HG03025 (cell line): ENCODE data around the gene PAPLN.
"Not testable (repeated sequence)": the region's sequence is repeated elsewhere in the genome, so short reads cannot be mapped to it uniquely, and the experiment has no call there.

Experiments used
- ATAC-seq: cut with Tn5 transposase; IDR thresholded peaks from one replicate; pipeline ENCODE4 v1.9.1; 2021; ENCODE audit warnings: mild to moderate bottlenecking, moderate library complexity; ENCODE audit not compliant: unreplicated experiment, low FRiP score

The PAPLN gene

DNA sequence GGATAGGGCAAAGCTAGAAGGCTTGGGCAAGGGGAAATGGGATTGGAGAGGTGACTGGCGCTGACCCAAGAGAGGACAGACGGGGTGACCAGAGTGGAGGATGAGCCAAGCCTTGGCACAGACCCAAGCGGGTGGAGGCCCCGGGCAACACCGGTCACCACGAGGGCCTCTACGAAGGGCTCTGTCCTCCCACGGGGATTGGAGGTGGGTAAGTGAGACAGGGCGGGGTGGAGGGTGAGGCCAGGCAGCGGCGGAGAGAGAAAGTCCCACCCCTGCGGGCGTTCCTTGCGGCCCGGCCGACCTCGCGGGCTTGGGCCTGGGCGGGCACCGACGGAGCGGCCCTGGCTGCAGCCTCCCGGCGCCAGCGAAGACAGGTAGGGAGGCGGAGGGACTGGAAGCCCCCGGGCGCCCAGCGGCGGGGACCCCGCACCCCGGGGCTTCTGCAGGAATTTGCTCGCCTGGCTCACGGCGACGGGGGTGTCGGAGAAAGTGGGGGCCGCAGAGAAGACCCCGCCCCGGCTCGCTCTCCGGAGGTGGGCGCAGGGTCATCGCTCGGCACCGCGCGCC lies at the start of gene PAPLN:
Gene PAPLN, plus strand, starts transcription at position 288 of the 567 bp plus-strand sequence. CDS start 2,273 bp downstream, outside the sequence.
- no peak for ATAC-seq

DNA sequence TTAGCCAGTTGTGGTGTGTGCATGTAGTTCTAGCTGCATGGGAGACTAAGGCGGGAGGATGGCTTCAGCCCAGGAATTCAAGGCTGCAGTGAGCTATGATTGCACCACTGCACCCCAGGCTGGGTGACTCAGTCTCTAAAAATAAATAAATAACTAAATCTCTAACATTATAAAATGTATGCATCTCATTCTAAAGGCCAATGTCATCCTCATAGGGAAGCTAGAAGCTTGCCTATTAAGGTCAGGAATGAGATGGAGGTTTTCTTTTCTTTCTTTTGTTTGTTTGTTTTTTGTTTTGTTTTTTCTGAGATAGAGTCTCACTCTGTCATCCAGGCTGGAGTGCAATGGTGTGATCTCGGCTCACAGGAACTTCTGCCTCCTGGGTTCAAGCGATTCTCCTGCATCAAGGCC lies 48.8 kb upstream of the PAPLN start:
- no peak for ATAC-seq

DNA sequence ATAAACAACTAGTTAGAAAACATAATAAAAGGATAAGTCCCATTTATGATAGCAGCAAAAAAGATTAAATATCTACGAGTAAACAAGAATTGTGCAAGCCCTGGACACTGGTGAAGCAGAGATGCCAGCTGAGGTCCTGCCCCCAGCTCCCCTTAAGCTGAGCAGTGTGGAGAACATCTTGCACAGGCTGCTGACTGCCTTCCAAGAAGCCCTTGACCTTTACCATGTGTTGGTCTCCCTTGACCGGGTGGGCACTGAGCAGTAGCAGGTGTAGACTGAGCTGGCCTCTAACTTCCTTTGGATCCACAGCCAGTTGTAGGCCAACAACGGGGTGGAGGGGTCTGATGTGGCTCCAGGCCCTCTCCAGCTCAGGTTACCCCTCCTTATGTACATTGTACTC lies 47.7 kb upstream of the PAPLN start:
- no peak for ATAC-seq

GRCh38 chr14:73191441-73191840 lies 45.9 kb upstream of the PAPLN start:
- no peak for ATAC-seq

DNA sequence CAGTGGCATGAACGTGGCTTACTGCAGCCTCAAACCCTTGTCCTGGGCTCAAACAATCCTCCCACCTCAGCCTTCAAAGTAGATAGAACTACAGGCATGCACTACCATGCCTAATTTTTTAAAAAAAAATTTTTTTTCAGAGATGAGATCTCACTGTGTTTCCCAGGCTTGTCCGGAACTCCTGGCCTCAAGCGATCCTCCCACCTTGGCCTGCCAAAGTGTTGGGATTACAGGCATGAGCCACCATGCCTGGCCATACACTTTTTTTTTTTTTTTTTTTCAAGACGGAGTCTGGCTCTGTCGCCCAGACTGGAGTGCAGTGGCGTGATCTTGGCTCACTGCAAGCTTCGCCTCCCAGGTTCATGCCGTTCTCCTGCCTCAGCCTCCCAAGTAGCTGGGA lies 43.0 kb upstream of the PAPLN start:
- ATAC-seq, result not testable (repeated sequence)

GRCh38 chr14:73198253-73198652 lies 39.1 kb upstream of the PAPLN start:
- ATAC-seq, result no peak

DNA sequence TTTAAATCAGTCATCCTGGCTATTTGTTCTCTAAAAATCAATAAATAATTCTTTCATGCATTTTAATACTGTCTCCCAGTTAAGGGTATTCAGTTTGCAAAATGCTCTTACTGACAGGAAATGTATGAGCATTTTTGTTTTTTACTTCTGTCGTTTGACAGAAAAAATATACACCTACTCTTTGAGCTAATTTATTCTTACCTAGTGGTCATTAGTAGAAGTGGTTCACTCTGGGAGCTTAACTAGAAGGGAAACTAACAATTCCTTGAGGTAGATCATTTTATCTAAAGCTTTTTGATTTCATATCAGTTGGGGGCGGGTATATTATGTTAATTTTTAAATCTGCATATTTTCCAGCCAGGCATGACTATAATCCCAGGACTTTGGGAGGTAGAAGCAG lies 33.8 kb upstream of the PAPLN start:
- no peak for ATAC-seq

DNA sequence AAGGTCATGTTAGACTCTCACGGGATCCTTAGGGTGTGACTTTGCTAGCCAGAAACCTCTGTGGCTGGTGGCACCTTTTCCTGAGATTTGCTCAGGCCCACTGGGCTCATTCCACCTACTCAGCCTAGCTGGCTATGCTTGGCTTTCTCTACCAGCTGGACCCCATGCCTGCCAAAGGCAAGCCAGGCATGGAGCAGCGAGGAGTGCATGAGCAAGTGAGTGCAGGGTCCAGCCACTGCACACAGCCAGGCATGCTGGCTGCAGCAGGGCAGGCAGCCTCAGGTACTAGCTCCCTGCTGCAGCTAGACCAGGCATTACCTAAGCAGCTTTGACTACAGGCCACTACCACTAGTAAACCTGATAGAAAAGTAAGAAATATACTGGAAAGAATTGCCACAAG lies 29.7 kb upstream of the PAPLN start:
- no peak for ATAC-seq

DNA sequence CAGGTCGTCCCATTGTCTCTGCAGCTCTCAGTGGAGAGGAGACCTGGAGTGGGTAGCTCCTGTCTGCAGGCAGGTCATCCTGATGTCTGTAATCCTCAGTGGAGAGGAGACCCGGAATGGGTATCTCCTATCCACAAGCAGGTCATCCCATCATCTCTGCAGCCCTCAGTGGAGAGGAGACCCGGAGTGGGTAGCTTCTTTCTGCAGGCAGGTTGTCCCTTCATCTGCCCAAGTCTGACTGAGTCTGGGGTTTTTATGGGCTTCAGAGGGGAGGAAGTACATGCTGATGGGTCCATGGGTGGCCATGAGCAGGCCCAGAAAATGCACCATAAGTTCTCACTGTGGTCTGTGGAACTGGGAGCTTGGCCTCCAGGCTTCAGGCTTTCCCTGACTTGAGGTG lies 28.9 kb upstream of the PAPLN start:
- no peak for ATAC-seq

DNA sequence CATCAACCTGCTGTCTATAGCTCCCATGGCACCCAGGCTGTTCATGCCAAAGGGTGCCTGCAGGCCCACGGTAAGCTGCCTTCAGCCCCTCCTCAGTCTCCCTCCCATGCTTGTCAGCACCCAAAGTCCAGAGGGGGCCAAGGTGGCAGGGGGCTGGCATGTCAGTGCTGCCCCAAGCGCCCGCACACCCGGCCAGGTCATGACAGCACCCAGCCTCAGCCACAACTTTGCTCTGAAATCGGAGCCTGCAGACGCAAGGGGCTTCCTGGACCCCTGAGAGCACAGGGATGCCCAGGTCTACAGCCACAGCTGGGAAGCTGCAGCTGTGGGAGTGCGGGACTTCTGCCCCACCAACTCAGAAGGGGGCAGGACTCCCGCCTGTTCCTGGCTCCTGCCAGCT lies 28.5 kb upstream of the PAPLN start:
- ATAC-seq, result no peak

- ATAC-seq, result no peak
Measured at GRCh38 chr14:73209953-73210352, 27.4 kb upstream of the PAPLN start.

DNA sequence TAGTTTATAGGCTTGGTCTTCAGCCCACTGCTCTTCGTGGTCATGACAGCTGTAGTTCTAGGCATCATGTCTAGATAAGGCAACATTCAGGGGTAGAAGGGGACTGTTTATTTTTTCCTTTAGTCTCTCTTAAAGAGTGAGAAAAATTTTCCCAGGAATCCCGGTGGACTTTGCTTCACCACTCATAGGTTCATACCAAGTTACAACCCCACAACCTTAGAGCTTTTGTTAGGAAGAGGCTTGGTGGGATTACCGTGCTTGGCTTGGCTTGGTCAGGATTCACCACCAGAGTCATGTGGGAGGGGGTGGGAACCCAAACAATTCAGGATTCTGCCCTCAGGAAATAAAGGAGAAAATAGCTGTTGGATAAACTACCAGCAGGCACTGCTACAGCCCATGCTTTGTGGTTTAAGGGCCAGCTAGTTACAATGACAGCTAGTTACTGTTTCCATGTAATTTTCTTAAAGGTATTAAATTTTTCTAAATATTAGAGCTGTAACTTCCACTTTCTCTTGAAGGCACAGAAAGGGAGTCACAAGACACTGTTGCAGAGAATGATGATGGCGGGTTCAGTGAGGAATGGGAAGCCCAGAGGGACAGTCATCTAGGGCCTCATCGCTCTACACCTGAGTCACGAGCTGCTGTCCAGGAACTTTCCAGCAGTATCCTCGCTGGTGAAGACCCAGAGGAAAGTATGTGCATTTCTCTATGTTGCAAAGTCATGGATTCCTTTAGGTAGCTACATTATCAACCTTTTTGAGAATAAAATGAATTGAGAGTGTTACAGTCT lies 25.9 kb upstream of the PAPLN start:
- no peak for ATAC-seq

- ATAC-seq, result no peak
Measured at GRCh38 chr14:73216030-73216429, 21.3 kb upstream of the PAPLN start.

GRCh38 chr14:73217411-73217810 lies 19.9 kb upstream of the PAPLN start:
- no peak for ATAC-seq

GRCh38 chr14:73220061-73220460 lies 17.2 kb upstream of the PAPLN start:
- no peak for ATAC-seq

GRCh38 chr14:73220634-73221033 lies 16.7 kb upstream of the PAPLN start:
- ATAC-seq, result no peak

- ATAC-seq, result no peak
Measured at GRCh38 chr14:73221945-73222344, 15.4 kb upstream of the PAPLN start.

DNA sequence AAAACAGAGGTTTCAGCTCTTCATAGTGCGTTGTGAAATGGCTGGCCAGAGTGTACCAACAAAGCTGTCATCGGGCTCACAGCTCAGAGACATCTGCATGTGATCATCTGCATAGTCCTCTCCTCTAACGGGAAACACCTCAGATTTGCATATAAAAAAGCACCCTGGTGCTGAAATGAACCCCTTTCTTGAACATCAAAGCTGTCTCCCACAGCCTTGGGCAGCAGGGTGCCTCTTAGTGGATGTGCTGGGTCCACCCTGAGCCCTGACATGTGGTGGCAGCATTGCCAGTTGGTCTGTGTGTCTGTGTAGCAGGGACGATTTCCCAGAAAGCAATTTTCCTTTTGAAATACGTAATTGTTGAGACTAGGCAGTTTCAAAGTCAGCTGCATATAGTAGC lies 14.3 kb upstream of the PAPLN start:
- ATAC-seq, result no peak

DNA sequence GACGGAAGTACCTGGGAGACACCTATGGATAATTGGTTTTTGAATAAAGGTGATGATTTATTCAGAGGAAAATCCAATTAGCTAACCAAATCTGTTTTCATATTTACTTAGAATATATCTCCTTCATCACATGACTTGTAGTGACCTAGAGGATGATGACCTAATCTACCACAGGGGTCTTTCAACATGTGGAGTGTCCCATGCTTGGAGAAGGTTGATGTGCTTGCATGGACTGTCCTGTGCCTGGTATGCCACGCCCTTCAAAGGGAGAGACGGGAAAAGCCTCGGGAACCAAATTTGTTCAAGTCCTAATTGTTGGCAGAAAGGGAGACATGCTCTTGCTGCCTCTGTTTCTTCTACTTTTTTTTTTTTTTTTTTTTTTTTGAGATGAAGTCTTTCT lies 11.8 kb upstream of the PAPLN start:
- ATAC-seq, result no peak

DNA sequence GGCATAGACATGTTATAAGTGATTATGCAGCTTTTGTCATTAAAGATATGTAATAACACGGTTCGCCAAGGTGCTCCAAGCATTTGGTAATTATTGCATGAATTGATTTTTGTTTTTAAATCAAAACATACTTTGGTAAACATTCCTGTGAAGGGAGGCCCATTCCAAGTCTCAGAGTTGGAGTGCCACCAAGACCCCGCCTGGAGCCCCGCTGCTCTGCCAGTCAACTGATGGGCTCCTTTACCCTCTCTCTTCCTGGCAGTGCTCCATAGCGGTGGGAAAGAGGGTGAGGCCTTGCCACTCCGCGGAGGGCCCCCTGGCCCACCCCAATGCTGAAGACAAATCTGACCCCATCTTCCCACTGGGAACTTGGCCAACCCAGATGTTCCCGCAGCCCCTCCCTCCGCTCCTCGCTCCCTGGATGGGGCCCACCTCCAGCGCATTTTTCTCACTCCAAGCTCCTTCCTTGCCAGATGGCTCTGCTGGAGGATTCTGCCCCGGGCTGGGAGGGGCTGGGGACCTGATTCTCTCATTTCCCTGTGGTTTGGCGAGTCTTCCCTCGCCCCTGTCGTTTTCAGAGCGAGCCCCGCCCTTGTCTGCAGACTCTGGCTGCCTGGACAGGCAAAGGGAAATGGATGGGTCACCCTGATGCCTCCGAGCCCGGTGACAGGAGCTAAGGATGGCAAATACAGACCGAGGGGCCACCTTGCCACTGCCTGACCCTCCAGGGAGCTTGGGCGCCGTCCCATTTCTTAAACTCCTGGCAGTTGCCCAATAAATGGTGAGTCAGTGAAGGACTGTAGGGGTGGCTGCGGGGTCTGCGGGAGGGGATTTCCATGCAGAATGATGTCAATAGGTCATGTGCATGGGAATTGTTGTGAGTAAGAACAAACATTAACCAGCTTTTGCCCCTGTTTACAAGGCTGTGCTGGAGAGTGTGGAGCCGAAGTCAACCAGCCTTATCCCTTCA lies 9.2 kb upstream of the PAPLN start:
- ATAC-seq, result no peak

DNA sequence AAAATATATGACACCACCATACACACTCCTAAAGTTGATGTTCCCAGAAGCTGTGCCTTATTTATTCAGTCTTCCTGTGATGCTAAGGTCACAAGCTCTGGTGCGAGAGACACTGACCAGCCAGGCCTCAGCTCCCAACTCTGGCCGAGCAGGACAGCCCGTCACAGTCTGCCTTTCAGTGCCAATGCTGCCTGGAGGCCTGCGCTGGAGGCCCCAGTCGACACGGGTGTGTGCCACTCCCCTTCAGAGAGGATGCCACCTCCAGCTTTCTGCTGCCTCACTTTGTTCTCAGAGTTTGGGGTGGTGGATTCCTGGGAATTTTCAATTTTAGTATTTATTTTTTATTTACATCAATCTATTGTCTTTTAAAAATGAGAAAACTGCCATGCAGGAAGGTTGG lies 7.3 kb upstream of the PAPLN start:
- no peak for ATAC-seq
